Transverse colon (tissue), 4 donors: ENCODE data around the gene SPG7. TPM values are rescaled to one million over a fixed set of nuclear protein-coding genes. Genes with fewer than 3 reads are reported as not detected.
A peak's percentile ranks its signal among the peaks of the same experiment; 100 is the strongest.

Source experiments
- DNase-seq: peaks from one replicate; pipeline ENCODE4 v3.0.0-alpha.2; 2019
- H3K27ac ChIP-seq, 4 donors: fragments of 200-600 bp; sonication (generic); 2 replicates each; pipeline ENCODE4 v1.5.1; 2016 to 2018; ENCODE audit warnings: inconsistent platforms in 4 of 4
- H3K27me3 ChIP-seq: fragments of 200-600 bp; sonication (generic); 2 replicates; pipeline ENCODE4 v1.5.1; 2017; ENCODE audit warnings: inconsistent platforms
- H3K36me3 ChIP-seq, 4 donors: fragments of 200-600 bp; sonication (generic); 2 replicates each; pipeline ENCODE4 v1.5.1; 2017 to 2019; ENCODE audit warnings: inconsistent platforms in 4 of 4
- H3K4me1 ChIP-seq, 4 donors: fragments of 200-600 bp; sonication (generic); 2 replicates each; pipeline ENCODE4 v1.5.1; 2017 to 2020; ENCODE audit warnings: inconsistent platforms in 4 of 4
- H3K4me3 ChIP-seq, 4 donors: fragments of 200-600 bp; sonication (generic); 1 replicate in 1 of 4; 2 replicates in 3 of 4; pipeline versions ENCODE4 v1.5.1 to v1.6.1; 2017 to 2019; ENCODE audit warnings: inconsistent platforms in 4 of 4
- H3K9me3 ChIP-seq, 2 donors: fragments of 200-600 bp; sonication (generic); 2 replicates each; pipeline ENCODE4 v1.5.1; 2017 to 2019; ENCODE audit warnings: inconsistent platforms in 2 of 2
- CTCF ChIP-seq, 5 experiments: fragments of 200-600 bp in 3 of 5; fragments of 450-650 bp in 2 of 5; sonication (generic) in 3 of 5; IDR thresholded peaks; 1 replicate in 2 of 5; 2 replicates in 3 of 5; pipeline ENCODE4 v1.5.1; 2016 to 2017; ENCODE audit warnings: antibody characterized with exemption in 5 of 5, inconsistent platforms in 3 of 5, mild to moderate bottlenecking in 2 of 5, moderate library complexity in 1 of 5
- EP300 ChIP-seq: sonication (generic); formaldehyde crosslinking; IDR thresholded peaks from one replicate; pipeline ENCODE4 v1.6.1; 2017; ENCODE audit warnings: antibody characterized with exemption, low read depth
- POLR2A ChIP-seq: fragments of 450-650 bp; IDR thresholded peaks from one replicate; pipeline ENCODE4 v1.6.1; 2016; ENCODE audit warnings: antibody characterized with exemption, mild to moderate bottlenecking, moderate library complexity
- POLR2AphosphoS5 ChIP-seq, 3 donors: sonication (generic); formaldehyde crosslinking; IDR thresholded peaks; one replicate each; pipeline ENCODE4 v1.6.1; 2016; ENCODE audit warnings: antibody characterized with exemption in 3 of 3
- WGBS, 2 donors: methylation state at CpG; one replicate each; pipeline ENCODE4 v1.1.5; 2018; ENCODE audit warnings: low coverage in 1 of 2; 5-methylcytosine and 5-hydroxymethylcytosine counted together
- in situ Hi-C, 4 donors: fragments of 200-750 bp; cut with MboI; loops; one replicate each; pipeline versions ENCODE4 v1.15.0 to v1.15.1; 2017; ENCODE audit warnings: low sequenced_read_pairs in 3 of 4, low pct_ligation_motif_present in 1 of 4, low pct_unique_long_range_greater_than_20kb in 1 of 4
- intact Hi-C: fragments of 100-400 bp; cut with DNase I; formaldehyde crosslinking; loops from one replicate; pipeline ENCODE4 v1.15.1; 2023; ENCODE audit warnings: low total_unique reads
- total RNA-seq, 4 donors: library from RNA; depleted of rRNA; stranded (reverse); fragments of >200 nt; gene quantifications; one replicate each; pipeline ENCODE4 v1.1.0, GENCODE V29; 2016

The SPG7 gene
- total RNA-seq, 4 donors from 2014 or later: 168 to 408 (median 285) TPM

- Histone ChIP-seq H3K36me3 (no peaks in the 10 kb centered on the region), H3K4me3 (no peak overlapping the region), H3K4me1 (peaks cover 66 to 89% (median 80%) of the 10 kb centered on the region in 4 donors), H3K27ac (peak overlapping the region; percentile 84 to 85 (median 84)), H3K9me3 (no peaks in the 10 kb centered on the region), H3K27me3 (no peaks in the 10 kb centered on the region)
- intact Hi-C loops (loop anchor here (10.0 kb wide), 1 partner anchor 149 kb away; no protein-coding TSS in a partner anchor), in situ Hi-C loops (loop anchor here in 1 of 4 donors (10.0 kb wide), 1 partner anchor 69 kb away; no protein-coding TSS in a partner anchor)
- TF ChIP-seq POLR2A (no peak), POLR2AphosphoS5 (IDR thresholded peaks at IDR 0.05) (no peak), CTCF (IDR thresholded peaks at IDR 0.05) (no peak), EP300 (no peak)
- WGBS, 2 donors: 67 to 71% methylated on average over 4 to 5 of the region's 5 CpGs
- DNase-seq: no peak
Observed at GRCh38 chr16:89484041-89484501, 24.1 kb upstream of the SPG7 start.

GRCh38 chr16:89484923-89485679 is 23.1 kb upstream of the SPG7 start:
- DNase-seq: peak; percentile 52
- intact Hi-C loops: loop anchor here (10.0 kb wide), 1 partner anchor 150 kb away; no protein-coding TSS in a partner anchor
- WGBS, 2 donors: 36 to 52% methylated on average over 4 to 11 of the region's 11 CpGs
- in situ Hi-C loops: loop anchor here in 1 of 4 donors (10.0 kb wide), 1 partner anchor 70 kb away; no protein-coding TSS in a partner anchor
- Histone ChIP-seq H3K36me3 (no peaks in the 10 kb centered on the region), H3K27me3 (no peaks in the 10 kb centered on the region), H3K4me3 (no peak overlapping the region), H3K9me3 (no peaks in the 10 kb centered on the region), H3K4me1 (peaks cover 66 to 84% (median 77%) of the 10 kb centered on the region in 4 donors), H3K27ac (peak overlapping the region; percentile 22 to 85 (median 84))
- TF ChIP-seq CTCF (IDR thresholded peaks at IDR 0.05) (peak in 1 of 5 experiments; percentile 7), POLR2A (no peak), EP300 (no peak), POLR2AphosphoS5 (IDR thresholded peaks at IDR 0.05) (no peak)

- H3K4me3 ChIP-seq: no peak overlapping the region
- in situ Hi-C loops: loop anchor here in 1 of 4 donors (10.0 kb wide), 1 partner anchor 71 kb away; no protein-coding TSS in a partner anchor
- H3K4me1 ChIP-seq: peaks cover 63 to 80% (median 73%) of the 10 kb centered on the region in 4 donors
- H3K9me3 ChIP-seq: no peaks in the 10 kb centered on the region
- WGBS, 2 donors: 36 to 63% methylated on average over 3 to 4 of the region's 4 CpGs
- no peak for TF ChIP-seq EP300
- TF ChIP-seq POLR2AphosphoS5 (IDR thresholded peaks at IDR 0.05): no peak
- TF ChIP-seq CTCF (IDR thresholded peaks at IDR 0.05): no peak
- TF ChIP-seq POLR2A: no peak
- H3K36me3 ChIP-seq: no peaks in the 10 kb centered on the region
- no peak for DNase-seq
- intact Hi-C loops: loop anchor here (10.0 kb wide), 1 partner anchor 151 kb away; no protein-coding TSS in a partner anchor
- H3K27me3 ChIP-seq: no peaks in the 10 kb centered on the region
- H3K27ac ChIP-seq: peak overlapping the region; percentile 22 to 85 (median 84)
Observed at GRCh38 chr16:89485701-89486246, 22.4 kb upstream of the SPG7 start.
